ENCODE data around the gene ECHS1.

The ECHS1 gene

DNA sequence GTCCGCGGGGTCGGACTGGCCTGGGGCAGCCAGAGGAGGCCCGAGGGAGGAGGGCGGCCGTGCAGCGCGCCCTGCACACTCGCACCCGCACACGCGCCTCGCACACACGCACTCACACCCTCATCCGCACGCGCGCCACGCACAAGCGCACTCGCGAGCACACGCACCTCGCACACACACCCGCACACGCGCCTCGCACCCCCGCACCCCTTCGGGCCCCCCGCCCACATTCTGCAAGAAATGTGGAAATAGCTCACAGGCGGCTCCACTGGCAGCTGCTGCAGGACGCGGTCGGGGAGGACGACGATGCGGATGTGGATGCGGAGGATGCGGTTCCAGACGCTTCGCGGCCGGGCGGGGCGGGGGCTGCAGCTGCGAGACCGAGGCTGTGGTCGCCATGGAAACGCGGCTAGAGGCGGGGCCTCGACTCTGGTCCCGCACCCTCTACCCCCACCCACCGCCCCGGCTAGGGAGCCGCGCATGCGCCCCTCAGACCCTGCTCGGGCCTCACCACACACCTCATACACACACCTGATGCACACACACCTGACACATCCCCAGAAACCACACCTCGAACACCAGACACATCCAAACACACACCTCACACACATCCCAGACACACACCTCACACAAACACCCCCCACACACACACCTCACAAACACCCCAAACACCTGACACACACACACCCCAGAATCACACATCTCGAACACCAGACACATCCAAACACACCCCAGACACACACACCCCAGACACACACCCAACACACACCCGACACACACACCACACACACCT is 36.4 kb downstream of the ECHS1 start, which contains the start of gene CALY:
Gene CALY, minus strand, starts transcription at position 320 of the 793 bp plus-strand sequence. CDS start 7,907 bp downstream, outside the sequence.
- DNase-seq (ENCODE audit: low spot score): peak; percentile 74
- TF ChIP-seq, protein P1, sequence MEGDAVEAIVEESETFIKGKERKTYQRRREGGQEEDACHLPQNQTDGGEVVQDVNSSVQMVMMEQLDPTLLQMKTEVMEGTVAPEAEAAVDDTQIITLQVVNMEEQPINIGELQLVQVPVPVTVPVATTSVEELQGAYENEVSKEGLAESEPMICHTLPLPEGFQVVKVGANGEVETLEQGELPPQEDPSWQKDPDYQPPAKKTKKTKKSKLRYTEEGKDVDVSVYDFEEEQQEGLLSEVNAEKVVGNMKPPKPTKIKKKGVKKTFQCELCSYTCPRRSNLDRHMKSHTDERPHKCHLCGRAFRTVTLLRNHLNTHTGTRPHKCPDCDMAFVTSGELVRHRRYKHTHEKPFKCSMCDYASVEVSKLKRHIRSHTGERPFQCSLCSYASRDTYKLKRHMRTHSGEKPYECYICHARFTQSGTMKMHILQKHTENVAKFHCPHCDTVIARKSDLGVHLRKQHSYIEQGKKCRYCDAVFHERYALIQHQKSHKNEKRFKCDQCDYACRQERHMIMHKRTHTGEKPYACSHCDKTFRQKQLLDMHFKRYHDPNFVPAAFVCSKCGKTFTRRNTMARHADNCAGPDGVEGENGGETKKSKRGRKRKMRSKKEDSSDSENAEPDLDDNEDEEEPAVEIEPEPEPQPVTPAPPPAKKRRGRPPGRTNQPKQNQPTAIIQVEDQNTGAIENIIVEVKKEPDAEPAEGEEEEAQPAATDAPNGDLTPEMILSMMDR (IDR thresholded peaks at IDR 0.05; ENCODE audit: borderline replicate concordance, control extremely low read depth, extremely low read depth, insufficient read depth, missing control alignments): no peak
- in situ Hi-C loops (cut with MboI; ENCODE audit: low sequenced_read_pairs, unreplicated experiment): no loop called here

DNA sequence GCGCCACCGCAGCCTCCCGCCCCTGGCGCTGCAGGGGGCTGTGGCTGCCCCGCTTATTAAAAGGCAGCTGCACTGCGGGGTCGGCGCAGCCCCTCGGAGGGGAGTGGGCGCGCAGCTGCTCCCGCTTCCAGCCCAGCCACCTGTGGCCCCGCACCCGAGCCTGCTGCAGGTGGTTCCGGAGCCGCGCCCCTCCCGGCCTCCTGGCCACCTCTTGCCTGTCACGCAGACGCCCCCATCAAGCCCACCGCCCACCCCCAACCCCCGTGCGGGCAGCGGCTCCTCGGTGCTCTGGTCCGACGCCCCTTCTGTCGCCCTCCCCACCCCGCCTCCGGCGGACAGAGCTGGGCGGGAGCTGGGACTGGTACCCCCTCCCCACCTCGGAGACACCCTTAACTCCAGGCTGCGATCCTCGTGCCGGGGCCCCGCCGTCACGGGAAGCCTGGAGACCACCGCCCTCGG is 37.0 kb downstream of the ECHS1 start:
- TF ChIP-seq, protein P1 (IDR thresholded peaks at IDR 0.05; ENCODE audit: borderline replicate concordance, control extremely low read depth, extremely low read depth, insufficient read depth, missing control alignments): no peak
- no peak for DNase-seq (ENCODE audit: low spot score)
- in situ Hi-C loops (cut with MboI; ENCODE audit: low sequenced_read_pairs, unreplicated experiment): no loop called here

DNA sequence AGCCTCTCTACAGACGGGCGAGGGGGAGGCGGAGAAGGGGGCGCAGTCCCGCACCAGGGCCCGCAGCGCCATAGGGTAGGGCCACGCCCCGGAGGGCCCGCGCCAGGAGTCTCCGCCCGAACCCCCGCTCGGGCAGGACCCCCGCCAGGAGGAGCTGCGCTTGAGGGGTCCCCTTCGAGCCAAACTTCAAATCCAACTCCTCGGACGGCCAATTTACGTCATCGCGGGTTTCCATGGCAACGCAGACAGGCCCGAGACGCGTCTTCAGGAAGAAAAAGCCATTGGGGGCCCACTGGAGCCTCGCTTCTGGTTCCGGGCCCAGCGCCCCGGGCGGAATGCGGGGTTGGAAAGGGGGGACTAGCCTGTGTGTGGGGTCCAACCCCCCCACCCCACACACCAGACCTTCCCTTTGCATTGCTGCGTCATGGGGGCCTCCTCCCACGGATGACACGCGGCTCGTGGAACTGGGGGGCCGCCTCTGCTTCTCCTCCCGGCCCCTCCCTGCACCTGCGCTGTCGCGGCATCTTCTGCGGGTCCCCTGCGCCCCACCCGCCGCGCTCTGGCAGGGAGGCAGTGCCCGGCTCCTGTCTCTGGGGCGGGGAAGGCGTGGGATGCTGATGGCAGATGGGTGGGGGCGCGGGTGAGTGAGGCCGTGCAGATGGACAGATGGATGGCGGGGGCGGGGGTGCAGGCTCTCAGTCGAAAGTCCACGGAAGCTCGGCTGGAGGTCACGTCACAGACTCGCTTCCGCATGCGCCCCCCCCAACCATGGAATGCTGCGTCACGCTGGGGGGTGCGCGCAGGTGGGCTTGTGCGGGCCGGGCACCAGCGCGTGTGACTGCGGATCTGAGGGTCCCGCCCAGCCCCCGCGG is 37.7 kb downstream of the ECHS1 start:
- TF ChIP-seq, protein P1 (IDR thresholded peaks at IDR 0.05; ENCODE audit: borderline replicate concordance, control extremely low read depth, extremely low read depth, insufficient read depth, missing control alignments): no peak
- in situ Hi-C loops (cut with MboI; ENCODE audit: low sequenced_read_pairs, unreplicated experiment): no loop called here
- DNase-seq (ENCODE audit: low spot score): peak; percentile 83

DNA sequence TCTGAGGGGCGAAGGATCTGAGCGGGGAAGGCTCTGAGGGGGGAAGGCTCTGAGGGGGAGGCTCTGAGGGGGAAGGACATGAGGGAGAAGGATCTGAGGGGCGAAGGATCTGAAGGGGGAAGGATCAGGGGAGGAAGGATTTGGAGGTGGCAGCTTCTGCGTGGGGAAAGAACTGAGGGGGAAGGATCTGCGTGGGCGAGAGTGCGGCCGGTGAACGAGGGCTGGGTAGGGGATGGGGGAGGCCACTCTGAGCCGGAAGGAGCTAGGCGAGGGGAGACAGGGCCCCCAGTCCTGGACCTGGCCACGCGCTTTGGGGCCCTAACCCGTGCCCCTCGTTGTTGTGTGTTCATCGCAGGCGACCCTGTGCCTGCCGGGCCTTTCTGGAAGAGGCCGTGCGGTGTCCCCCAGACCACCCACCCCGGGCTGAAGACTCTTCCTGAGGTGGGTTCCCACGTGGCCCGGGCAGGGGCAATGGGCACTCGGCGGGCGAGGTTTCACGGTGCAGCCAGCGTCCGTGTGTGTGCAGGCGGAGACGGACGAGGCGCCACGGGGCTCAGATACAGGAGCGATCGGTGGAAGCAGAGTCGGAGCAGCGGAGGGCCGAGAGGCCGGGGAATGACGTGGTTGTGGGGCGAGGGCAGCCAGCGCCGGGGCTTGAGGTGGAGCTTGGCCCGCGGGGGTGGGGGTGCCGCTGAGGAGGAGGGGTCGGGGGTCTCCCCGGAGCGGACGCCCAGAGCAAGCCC is 38.5 kb downstream of the ECHS1 start:
- TF ChIP-seq, protein P1 (IDR thresholded peaks at IDR 0.05; ENCODE audit: borderline replicate concordance, control extremely low read depth, extremely low read depth, insufficient read depth, missing control alignments): no peak
- peak; percentile 41 for DNase-seq (ENCODE audit: low spot score)
- in situ Hi-C loops (cut with MboI; ENCODE audit: low sequenced_read_pairs, unreplicated experiment): no loop called here

DNA sequence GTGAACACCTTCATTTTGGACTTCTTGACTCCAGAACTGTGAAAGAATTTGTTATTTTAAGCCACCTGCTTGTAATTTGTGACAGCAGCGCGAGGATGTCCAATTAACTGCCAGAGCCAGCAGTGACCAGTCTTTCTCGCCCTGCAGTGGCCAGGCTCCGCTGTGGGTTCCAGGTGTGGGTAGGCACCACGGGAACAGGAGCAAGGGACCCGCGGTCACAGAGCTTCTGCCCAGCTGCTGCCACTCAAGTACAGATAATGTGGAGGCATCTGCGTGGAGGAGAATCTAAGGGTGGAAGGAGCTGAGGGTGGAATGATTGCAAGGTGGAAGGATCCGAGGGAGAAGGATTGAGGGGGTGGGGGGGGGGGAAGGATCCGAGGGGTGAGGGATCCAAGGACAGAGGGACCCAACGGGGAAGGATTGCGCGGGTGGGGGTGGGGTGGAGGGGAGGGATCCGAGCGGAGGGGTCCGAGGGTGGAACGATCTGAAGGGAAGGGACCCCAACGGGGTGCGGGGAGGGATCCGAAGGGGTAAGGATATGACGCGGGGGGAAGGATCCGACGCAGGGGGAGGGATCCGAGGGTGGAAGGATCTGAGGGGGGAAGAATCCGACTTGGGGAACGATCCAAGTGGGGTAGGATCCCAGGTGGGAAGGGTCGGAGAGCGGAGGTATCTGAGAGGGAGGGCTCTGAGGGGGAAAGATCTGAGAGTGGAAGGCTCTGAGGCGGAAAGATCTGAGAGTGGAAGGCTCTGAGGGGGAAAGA is 40.0 kb downstream of the ECHS1 start:
- in situ Hi-C loops (cut with MboI; ENCODE audit: low sequenced_read_pairs, unreplicated experiment): no loop called here
- TF ChIP-seq, protein P1 (IDR thresholded peaks at IDR 0.05; ENCODE audit: borderline replicate concordance, control extremely low read depth, extremely low read depth, insufficient read depth, missing control alignments): no peak
- DNase-seq (ENCODE audit: low spot score): no peak

All from GM13976 (cell line).